Mesodermal cell (in vitro differentiated cells): ENCODE results near the gene SHISA7.

Experiments
- H3K27ac ChIP-seq: 2 replicates; pipeline ENCODE4 v1.7.0; 2013; ENCODE audit warnings: mild to moderate bottlenecking, low read depth, low read length, moderate library complexity; ENCODE audit not compliant: severe bottlenecking
- H3K36me3 ChIP-seq: 2 replicates; pipeline ENCODE4 v1.7.1; 2013; ENCODE audit warnings: mild to moderate bottlenecking, low read length, moderate library complexity; ENCODE audit not compliant: control insufficient read depth, insufficient read depth
- H3K4me1 ChIP-seq: one replicate; pipeline ENCODE4 v1.7.1; 2013; ENCODE audit warnings: mild to moderate bottlenecking, low read length; ENCODE audit not compliant: insufficient read depth, control insufficient read depth, poor library complexity, severe bottlenecking
- H3K4me3 ChIP-seq: 2 replicates; pipeline ENCODE4 v1.7.0; 2013; ENCODE audit warnings: low read length, control low read depth, mild to moderate bottlenecking; ENCODE audit not compliant: insufficient read depth, poor library complexity, severe bottlenecking; ENCODE audit errors: extremely low read depth
- H3K9me3 ChIP-seq: 2 replicates; pipeline ENCODE4 v1.7.1; 2013; ENCODE audit warnings: mild to moderate bottlenecking, low read length, moderate library complexity; ENCODE audit not compliant: control insufficient read depth
- WGBS, 2 experiments: methylation state at CpG; one replicate each; pipeline ENCODE4 v1.1.5; 2013; ENCODE audit warnings: missing lambda C conversion rate in 2 of 2; ENCODE audit not compliant: insufficient coverage in 2 of 2; 5-methylcytosine and 5-hydroxymethylcytosine counted together

The SHISA7 gene

DNA sequence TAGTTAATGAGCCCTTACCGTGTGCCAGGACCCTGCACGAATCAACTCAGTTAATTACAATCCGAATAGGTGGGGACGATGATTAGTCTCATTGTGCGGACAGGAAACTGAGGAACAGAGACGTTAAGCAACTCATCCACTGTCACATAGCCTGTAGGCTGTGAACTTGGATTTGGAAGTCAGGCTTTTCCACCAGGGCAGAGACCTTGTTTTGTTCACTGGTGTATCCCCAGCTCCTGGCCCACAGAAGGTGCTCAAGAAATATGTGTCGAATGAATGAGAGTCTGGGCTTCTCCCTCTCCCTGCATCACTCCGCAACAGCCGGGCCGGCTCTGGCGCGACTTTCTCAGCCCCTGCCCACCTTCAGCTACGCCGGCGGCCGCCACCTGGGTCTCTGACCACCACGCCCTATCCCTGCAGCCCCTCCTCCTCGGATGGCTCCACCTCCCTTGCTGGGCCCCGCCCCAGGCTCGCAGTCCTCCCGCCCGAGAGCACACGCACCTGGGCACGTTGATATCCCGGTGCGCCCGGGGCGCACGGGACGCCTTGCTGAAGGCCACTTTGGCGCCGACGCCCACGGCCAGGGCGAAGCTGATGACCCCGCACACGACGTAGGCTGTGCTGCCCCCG is 1.3 kb downstream of the SHISA7 start:
- Histone ChIP-seq H3K9me3 (no peaks in the 10 kb centered on the region), H3K36me3 (no peaks in the 10 kb centered on the region), H3K4me3 (no peak overlapping the region), H3K27ac (no peak overlapping the region), H3K4me1 (no peaks in the 10 kb centered on the region)
- WGBS, 2 experiments = 3 to 5% methylated on average over 19 to 29 of the region's 39 CpGs

DNA sequence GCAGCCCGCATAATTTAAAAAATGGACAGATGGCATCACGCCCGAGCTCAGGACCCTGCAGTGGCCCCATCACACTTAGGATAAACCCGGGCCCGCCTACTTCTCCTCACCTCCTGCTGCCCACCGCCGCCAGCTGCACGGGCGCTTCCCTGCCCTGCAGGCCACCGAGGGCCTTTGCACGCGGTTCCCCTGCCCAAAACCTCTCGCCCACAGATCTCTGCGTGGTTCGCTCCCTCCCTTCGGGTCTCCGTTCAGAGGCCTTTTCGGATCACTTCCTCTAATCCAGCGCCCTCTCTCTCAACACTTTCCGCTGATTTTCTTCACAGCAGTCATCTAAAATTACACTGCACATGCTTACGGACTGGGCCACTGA is 1.8 kb downstream of the SHISA7 start:
- 8 to 10% methylated on average over 18 to 20 of the region's 21 CpGs for WGBS, 2 experiments
- H3K36me3 ChIP-seq = no peaks in the 10 kb centered on the region
- H3K4me1 ChIP-seq = no peaks in the 10 kb centered on the region
- no peak overlapping the region for H3K4me3 ChIP-seq
- no peaks in the 10 kb centered on the region for H3K9me3 ChIP-seq
- no peak overlapping the region for H3K27ac ChIP-seq

DNA sequence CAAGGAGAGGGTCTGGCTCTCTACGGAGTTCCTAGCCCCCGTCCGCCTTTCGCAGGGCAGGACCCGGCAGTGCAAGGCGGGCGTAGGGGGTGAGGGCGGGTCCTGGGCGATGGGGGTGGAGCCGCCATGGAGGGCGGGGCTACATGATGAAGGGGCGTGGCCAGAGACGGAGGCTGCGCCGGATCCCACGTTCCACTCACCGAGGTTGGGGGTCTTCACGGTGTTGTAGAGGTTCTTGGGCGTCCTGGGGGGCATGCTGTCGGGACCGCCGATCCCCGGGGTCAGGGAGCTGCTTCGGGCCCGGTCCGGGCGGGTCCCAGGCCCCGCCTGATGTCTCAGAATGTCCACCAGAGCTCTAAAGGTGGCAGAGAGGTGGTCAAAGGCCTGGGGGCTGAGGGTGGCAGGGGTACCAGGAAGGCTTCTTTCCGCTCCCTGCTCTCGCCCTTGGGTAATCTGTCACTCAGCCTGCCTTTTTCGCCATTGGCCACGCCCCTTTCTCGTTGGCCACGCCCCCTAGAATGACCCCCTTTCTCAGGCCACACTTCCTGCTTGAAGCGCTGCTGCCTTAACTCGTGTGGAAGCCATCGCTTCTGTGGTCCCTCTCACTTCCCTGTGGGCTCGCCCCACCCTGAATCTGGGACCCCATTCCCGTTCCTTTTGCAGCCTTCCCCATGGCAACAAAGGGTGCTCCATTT is 2.5 kb downstream of the SHISA7 start:
- Histone ChIP-seq H3K36me3 (no peaks in the 10 kb centered on the region), H3K4me3 (no peak overlapping the region), H3K9me3 (no peaks in the 10 kb centered on the region), H3K27ac (no peak overlapping the region), H3K4me1 (no peaks in the 10 kb centered on the region)
- 17 to 24% methylated on average over 17 to 38 of the region's 39 CpGs for WGBS, 2 experiments

DNA sequence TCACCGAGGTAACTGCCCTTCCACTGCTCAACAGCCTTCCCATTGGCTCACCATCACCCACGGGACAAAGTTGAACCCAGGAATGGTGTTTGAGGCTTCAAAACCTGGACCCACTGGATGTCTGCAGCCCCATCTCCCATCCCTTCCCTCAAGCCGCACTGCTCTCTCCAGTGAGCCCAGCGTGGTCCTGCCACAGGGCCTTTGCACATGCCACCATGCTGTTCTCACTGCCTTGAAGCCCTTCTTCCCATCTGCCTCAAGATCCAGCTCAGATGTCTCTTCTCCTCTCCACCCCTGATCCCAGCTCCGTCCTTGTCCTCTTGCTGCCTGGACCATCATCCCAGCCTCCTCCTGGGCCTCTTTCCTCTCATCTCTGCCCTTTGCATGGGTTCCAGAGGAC is 4.0 kb downstream of the SHISA7 start:
- WGBS, 2 experiments = 69 to 82% methylated on average over 4 to 5 of the region's 5 CpGs
- no peak overlapping the region for H3K4me3 ChIP-seq
- H3K36me3 ChIP-seq = no peaks in the 10 kb centered on the region
- no peak overlapping the region for H3K27ac ChIP-seq
- no peaks in the 10 kb centered on the region for H3K9me3 ChIP-seq
- H3K4me1 ChIP-seq = no peaks in the 10 kb centered on the region

DNA sequence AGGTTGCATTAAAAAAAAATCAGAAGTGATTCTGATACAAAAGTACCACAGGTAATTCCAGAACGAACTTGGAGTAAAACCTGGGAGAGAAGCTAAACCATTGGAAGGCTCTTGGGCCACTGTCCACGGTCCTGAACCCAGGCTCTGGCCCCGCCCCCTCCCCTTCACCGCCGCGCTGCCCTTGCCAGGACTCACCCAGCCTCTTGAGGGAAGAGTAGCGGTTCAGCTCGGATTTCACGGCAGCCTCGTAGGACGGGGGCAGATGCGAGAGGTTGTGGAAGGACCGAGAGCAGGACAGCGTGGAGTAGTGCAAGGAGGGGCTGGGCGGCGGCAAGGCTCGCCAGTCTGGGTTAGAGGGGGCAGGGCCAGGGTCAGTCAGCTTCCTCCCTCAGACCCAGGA is 5.7 kb downstream of the SHISA7 start:
- Histone ChIP-seq H3K4me1 (no peaks in the 10 kb centered on the region), H3K27ac (no peak overlapping the region), H3K36me3 (no peaks in the 10 kb centered on the region), H3K9me3 (no peaks in the 10 kb centered on the region), H3K4me3 (no peak overlapping the region)
- 1 to 4% methylated on average over 17 of the region's 17 CpGs for WGBS, 2 experiments

DNA sequence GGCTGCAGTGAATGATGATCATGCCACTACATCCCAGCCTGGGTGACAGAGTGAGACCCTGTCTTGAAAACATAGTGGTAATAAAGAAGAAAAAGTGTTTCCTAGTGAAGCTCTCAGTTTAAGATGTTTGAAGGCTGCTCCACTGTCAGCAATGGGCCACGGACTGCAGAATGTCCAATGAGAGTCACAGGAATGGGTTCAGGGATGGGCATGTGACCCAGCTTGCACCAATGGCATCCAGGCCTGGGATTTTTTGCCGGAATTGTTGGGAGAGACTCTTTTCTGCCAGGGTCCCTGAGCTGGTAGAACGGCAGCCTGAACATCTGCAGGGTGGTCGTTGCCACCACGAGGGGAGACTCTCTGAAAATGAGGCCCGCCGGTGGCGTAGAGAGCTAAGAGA is 6.3 kb downstream of the SHISA7 start:
- no peak overlapping the region for H3K4me3 ChIP-seq
- H3K9me3 ChIP-seq = no peaks in the 10 kb centered on the region
- H3K36me3 ChIP-seq = no peaks in the 10 kb centered on the region
- WGBS, 2 experiments = 36 to 41% methylated on average over 8 of the region's 8 CpGs
- H3K27ac ChIP-seq = no peak overlapping the region
- no peaks in the 10 kb centered on the region for H3K4me1 ChIP-seq

DNA sequence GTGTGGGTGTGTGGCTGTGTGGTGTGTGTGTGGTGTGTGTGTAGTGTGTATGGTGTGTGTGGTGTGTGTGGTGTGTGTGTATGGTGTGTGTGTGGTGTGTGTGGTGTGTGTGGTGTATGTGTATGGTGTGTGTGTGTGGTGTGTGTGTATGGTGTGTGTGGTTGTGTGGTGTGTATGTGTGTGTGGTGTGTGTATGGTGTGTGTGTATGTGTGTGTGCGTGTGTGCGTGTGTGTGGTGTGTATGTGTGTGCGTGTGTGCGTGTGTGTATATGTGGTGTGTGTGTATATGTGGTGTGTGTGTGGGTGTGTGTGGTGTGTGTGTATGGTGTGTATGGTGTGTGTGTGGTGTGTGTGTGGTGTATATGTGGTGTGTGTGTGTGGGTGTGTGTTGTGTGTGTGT is 8.1 kb downstream of the SHISA7 start:
- 98% methylated on average over 4 of the region's 4 CpGs; no CpG with 5 or more reads in 1 of the 2 experiments for WGBS, 2 experiments
- Histone ChIP-seq H3K4me3 (no peak overlapping the region), H3K27ac (no peak overlapping the region), H3K4me1 (no peaks in the 10 kb centered on the region), H3K9me3 (no peaks in the 10 kb centered on the region), H3K36me3 (no peaks in the 10 kb centered on the region)

DNA sequence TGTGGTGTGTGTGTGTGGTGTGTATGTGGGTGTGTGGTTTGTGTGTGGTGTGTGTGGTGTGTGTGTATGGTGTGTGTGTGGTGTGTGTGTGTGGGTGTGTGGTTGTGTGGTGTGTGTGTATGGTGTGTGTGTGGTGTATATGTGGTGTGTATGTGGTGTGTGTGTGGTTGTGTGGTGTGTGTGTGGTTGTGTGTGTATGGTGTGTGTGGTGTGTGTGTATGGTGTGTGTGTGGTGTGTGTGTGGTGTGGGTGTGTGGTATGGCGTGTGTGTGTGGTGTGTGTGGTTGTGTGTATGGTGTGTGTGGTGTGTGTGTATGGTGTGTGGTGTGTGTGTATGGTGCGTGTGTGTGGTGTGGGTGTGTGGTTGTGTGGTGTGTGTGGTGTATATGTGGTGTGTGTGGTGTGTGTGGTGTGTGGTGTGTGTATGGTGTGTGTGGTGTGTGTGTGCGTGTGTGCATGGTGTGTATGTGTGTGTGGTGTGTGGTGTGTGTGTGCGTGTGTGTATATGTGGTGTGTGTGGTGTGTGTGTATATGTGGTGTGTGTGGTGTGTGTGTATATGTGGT is 8.7 kb downstream of the SHISA7 start:
- 79 to 81% methylated on average over 3 to 4 of the region's 4 CpGs for WGBS, 2 experiments
- Histone ChIP-seq H3K9me3 (no peaks in the 10 kb centered on the region), H3K4me3 (no peak overlapping the region), H3K36me3 (no peaks in the 10 kb centered on the region), H3K27ac (no peak overlapping the region), H3K4me1 (no peaks in the 10 kb centered on the region)

DNA sequence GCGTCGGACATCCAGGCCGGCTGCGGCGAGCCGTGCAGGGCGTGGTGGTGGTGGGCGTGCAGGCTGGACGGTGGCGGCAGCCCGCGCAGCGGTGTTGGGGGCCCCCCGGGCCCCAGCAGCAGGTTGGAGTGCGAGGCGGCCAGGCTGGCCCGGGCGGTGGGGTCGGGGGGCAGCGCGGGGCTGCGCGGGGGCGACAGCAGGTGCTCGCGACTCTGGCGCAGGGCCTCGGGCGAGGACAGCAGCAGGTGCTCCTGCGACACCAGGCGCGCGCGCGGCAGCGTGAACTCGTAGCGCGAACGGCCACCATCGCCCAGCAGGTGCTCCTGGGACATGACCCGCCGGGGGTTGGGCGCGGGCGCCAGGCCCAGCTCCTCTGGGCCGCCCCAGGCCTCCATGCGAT is 9.8 kb downstream of the SHISA7 start:
- H3K27ac ChIP-seq = no peak overlapping the region
- no peaks in the 10 kb centered on the region for H3K9me3 ChIP-seq
- no peak overlapping the region for H3K4me3 ChIP-seq
- 91% methylated on average over 48 of the region's 48 CpGs for WGBS, 2 experiments
- H3K4me1 ChIP-seq = no peaks in the 10 kb centered on the region
- no peaks in the 10 kb centered on the region for H3K36me3 ChIP-seq

DNA sequence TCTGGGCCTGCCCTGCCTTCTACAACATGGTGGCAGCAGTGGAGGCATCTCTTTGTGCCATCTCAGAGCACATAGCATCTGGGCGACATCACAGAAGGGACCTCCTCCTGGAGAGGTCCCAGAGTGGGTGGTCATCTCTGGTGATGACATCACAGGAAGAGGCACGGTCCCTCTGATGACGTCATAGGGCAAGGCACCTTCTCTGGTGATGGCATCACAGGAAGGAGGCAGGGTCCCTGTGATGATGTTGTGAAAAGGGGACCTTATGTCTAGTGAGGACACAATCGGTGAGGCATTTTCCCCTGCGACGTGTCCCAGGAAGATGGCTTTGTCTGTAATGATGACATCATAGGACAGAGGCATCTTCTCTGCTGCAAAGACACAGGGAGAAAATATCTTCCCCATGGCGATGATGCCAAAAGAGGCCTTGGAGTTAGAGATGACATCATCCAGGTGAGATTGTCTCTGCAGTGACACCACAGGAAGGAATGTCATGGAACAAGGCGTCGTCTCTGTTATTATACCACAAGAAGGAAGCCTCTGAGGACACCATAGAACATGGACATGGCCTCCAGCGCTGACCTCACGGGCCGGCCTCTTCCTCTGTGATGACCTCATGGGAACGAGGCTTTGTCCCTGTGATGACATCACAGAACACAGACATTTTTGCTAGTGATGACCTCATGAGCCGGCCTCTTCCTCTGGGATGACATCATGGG is 10.7 kb downstream of the SHISA7 start:
- Histone ChIP-seq H3K36me3 (no peaks in the 10 kb centered on the region), H3K9me3 (no peaks in the 10 kb centered on the region), H3K4me3 (no peak overlapping the region), H3K27ac (no peak overlapping the region), H3K4me1 (no peaks in the 10 kb centered on the region)
- WGBS, 2 experiments = 82 to 86% methylated on average over 14 of the region's 14 CpGs
